Esophagus muscularis mucosa (tissue), 4 donors: ENCODE data around the gene CRYBG1. TPM values are rescaled to one million over a fixed set of nuclear protein-coding genes. Genes with fewer than 3 reads are reported as not detected.

Experiments
- DNase-seq: peaks from one replicate; pipeline ENCODE4 v3.0.0-alpha.2; 2017; ENCODE audit errors: extremely low spot score
- H3K27ac ChIP-seq, 4 donors: fragments of 200-600 bp; sonication (generic); replicated peaks in 1 of 4; 1 replicate in 3 of 4; 2 replicates in 1 of 4; pipeline ENCODE4 v1.5.1; 2016 to 2019; ENCODE audit warnings: mild to moderate bottlenecking in 1 of 4
- H3K27me3 ChIP-seq, 4 donors: fragments of 200-600 bp; sonication (generic); one replicate each; pipeline versions ENCODE4 v1.5.1 to v1.6.0; 2016 to 2019
- H3K36me3 ChIP-seq, 4 donors: fragments of 200-600 bp; sonication (generic); one replicate each; pipeline ENCODE4 v1.5.1; 2016 to 2019
- H3K4me1 ChIP-seq, 4 donors: fragments of 200-600 bp; sonication (generic); one replicate each; pipeline ENCODE4 v1.5.1; 2016 to 2019
- H3K4me3 ChIP-seq, 4 donors: fragments of 200-600 bp; sonication (generic); 1 replicate in 2 of 4; 2 replicates in 2 of 4; pipeline ENCODE4 v1.5.1; 2016 to 2019; ENCODE audit warnings: mild to moderate bottlenecking in 4 of 4, moderate library complexity in 1 of 4
- H3K9me3 ChIP-seq, 4 donors: fragments of 200-600 bp; sonication (generic); 1 replicate in 3 of 4; 2 replicates in 1 of 4; pipeline ENCODE4 v1.5.1; 2016 to 2019
- EP300 ChIP-seq: sonication (generic); formaldehyde crosslinking; IDR thresholded peaks from one replicate; pipeline ENCODE4 v1.6.1; 2017; ENCODE audit warnings: antibody characterized with exemption
- POLR2A ChIP-seq: fragments of 450-650 bp; IDR thresholded peaks from one replicate; pipeline ENCODE4 v1.6.1; 2017; ENCODE audit warnings: antibody characterized with exemption, moderate library complexity, mild to moderate bottlenecking, low read depth
- POLR2AphosphoS5 ChIP-seq, 2 donors: sonication (generic); formaldehyde crosslinking; IDR thresholded peaks; one replicate each; pipeline ENCODE4 v1.6.1; 2017; ENCODE audit warnings: antibody characterized with exemption in 2 of 2
- WGBS: methylation state at CpG from one replicate; pipeline ENCODE4 v1.1.5; 2018; 5-methylcytosine and 5-hydroxymethylcytosine counted together
- intact Hi-C: fragments of 100-400 bp; cut with DNase I; formaldehyde crosslinking; loops from one replicate; pipeline ENCODE4 v1.15.1; 2023
- total RNA-seq, 4 donors: library from RNA; depleted of rRNA; stranded (reverse); fragments of >200 nt; gene quantifications; one replicate each; pipeline versions ENCODE4 v1.1.0 to v1.2.1, GENCODE V29; 2016
- TF ChIP-seq, protein P1 (sequence below), 3 experiments: fragments of 200-600 bp in 2 of 3; fragments of 450-650 bp in 1 of 3; sonication (generic) in 2 of 3; IDR thresholded peaks; one replicate each; pipeline ENCODE4 v1.5.1; 2017 to 2019; ENCODE audit warnings: antibody characterized with exemption in 3 of 3, mild to moderate bottlenecking in 2 of 3, moderate library complexity in 1 of 3

The CRYBG1 gene
- total RNA-seq, 4 donors from 2014 or later: 2.1 to 4.5 (median 3.6) TPM

DNA sequence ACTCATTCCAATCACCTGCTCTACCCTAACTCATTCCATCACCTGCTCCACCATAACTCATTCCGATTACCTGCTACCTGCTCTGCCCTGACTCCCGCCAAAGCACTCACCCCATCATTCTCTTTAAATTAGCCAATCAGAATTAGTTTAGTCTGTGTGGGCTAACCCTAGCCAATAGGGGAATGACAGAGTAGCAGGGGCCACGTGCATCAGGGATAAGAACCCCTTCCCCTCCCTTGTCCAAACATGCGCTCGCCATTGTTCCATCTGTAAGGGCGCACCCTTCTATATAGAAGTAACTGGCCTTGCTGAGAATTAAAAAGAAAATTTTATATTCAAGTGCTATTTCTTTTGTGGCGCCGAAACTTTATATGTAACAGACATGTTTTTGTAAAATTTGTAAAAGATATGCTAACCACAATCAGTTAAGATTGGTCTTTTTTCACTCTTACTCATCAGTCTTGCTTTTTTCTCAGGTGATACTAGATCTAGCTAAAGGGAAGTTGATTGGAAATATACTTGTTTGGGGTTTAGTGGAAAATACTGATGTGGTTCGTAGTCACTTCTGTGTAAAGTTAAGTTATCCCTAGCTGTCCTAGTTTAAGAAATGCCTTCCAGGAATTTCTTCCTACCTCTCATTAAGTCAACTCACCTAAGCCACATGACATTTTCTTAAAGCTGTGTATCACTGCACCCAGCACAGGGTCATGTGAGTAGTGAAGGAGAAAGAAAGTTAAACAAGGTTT is 252.3 kb downstream of the CRYBG1 start:
- Histone ChIP-seq H3K27me3 (no peaks in the 10 kb centered on the region), H3K4me1 (no peaks in the 10 kb centered on the region), H3K36me3 (peaks cover 0 to 27% (median 10%) of the 10 kb centered on the region in 4 donors), H3K27ac (no peak overlapping the region), H3K4me3 (no peak overlapping the region), H3K9me3 (no peaks in the 10 kb centered on the region)
- intact Hi-C loops: no loop called here
- 92% methylated on average over 9 of the region's 9 CpGs for WGBS
- TF ChIP-seq POLR2A: no peak
- TF ChIP-seq, protein P1, sequence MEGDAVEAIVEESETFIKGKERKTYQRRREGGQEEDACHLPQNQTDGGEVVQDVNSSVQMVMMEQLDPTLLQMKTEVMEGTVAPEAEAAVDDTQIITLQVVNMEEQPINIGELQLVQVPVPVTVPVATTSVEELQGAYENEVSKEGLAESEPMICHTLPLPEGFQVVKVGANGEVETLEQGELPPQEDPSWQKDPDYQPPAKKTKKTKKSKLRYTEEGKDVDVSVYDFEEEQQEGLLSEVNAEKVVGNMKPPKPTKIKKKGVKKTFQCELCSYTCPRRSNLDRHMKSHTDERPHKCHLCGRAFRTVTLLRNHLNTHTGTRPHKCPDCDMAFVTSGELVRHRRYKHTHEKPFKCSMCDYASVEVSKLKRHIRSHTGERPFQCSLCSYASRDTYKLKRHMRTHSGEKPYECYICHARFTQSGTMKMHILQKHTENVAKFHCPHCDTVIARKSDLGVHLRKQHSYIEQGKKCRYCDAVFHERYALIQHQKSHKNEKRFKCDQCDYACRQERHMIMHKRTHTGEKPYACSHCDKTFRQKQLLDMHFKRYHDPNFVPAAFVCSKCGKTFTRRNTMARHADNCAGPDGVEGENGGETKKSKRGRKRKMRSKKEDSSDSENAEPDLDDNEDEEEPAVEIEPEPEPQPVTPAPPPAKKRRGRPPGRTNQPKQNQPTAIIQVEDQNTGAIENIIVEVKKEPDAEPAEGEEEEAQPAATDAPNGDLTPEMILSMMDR (IDR thresholded peaks at IDR 0.05): no peak
- no peak for TF ChIP-seq EP300
- no peak for TF ChIP-seq POLR2AphosphoS5 (IDR thresholded peaks at IDR 0.05)
- no peak for DNase-seq

DNA sequence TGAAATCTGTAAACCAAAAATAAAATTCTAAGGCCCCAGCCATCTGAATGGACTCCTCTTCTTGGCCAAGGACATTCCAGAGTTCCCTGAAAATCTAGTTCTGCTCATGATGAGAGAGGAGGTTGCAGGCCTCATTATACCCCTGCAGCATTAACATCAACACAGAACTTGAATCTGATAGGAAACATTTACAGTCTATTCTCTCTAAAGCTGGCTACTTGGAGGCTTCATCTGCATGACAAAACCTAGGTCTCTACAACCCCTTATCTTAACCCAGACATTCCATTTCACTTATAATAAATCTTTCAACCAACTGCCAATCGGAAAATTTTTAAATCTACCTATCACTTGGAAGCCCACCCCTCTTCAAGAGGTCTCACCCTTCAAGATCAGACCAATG is 253.1 kb downstream of the CRYBG1 start:
- Histone ChIP-seq H3K4me1 (no peaks in the 10 kb centered on the region), H3K27me3 (no peaks in the 10 kb centered on the region), H3K36me3 (peaks cover 0 to 31% (median 10%) of the 10 kb centered on the region in 4 donors), H3K4me3 (no peak overlapping the region), H3K27ac (no peak overlapping the region), H3K9me3 (no peaks in the 10 kb centered on the region)
- 92% methylated on average over 1 of the region's 1 CpG for WGBS
- TF ChIP-seq POLR2A (no peak), EP300 (no peak), POLR2AphosphoS5 (IDR thresholded peaks at IDR 0.05) (no peak)
- TF ChIP-seq, protein P1 (IDR thresholded peaks at IDR 0.05): no peak
- intact Hi-C loops: no loop called here
- DNase-seq: no peak

DNA sequence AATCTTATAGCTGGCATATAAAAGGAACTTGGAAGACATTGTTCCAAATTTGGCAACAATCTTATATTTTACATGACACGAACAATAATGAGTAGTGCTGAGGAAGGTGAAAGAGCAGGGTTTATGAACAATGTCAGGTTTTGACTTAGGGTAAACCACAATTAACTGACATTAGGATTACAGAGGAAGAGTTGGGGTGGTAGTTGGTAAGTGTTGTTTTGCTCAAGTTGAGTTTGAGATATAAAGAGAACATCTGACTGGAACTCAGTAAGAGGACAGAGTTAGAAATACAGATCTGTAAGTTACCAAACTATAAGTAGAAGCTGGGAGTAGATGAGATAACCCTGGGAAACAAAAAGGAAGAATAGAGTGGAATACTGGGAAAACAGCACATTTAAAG is 253.6 kb downstream of the CRYBG1 start:
- Histone ChIP-seq H3K27ac (no peak overlapping the region), H3K27me3 (no peaks in the 10 kb centered on the region), H3K4me3 (no peak overlapping the region), H3K36me3 (peaks cover 0 to 32% (median 12%) of the 10 kb centered on the region in 4 donors), H3K9me3 (no peaks in the 10 kb centered on the region), H3K4me1 (no peaks in the 10 kb centered on the region)
- intact Hi-C loops: no loop called here
- DNase-seq: no peak
- no peak for TF ChIP-seq EP300
- no peak for TF ChIP-seq POLR2AphosphoS5 (IDR thresholded peaks at IDR 0.05)
- WGBS: 85% methylated on average over 1 of the region's 1 CpG

DNA sequence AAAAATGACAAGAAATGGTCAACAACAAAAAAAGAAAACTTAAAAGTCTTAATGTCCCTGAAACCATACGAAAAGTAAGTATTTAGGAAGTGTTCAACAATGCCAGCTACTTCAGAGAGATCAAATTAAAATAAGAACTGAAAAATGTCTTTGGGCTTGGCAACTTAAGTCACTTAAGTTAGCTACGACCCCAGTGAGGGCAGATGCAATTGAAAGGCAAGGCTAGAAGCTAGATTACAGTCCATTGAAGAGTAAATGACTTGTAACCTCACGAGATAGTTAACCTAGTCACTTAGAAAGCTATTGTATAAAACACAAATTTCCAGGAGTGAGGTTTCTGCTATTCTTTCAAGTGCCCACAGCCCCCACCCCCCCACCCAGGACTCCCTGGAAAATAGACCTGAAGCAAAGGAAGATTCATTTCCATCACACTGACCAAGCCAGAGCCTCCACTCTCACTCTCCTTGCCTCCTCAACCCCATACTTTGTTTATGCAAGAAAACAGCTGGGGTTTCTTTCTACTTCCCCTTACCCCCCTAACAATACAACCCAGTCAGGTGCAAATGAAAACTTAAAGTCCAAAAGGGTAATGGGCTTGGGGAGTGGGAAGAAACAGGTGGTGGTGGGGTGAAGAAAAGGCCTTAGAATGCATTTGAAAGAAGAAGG is 254.2 kb downstream of the CRYBG1 start:
- Histone ChIP-seq H3K9me3 (no peaks in the 10 kb centered on the region), H3K36me3 (peaks cover 0 to 32% (median 12%) of the 10 kb centered on the region in 4 donors), H3K4me3 (no peak overlapping the region), H3K27ac (no peak overlapping the region), H3K27me3 (no peaks in the 10 kb centered on the region), H3K4me1 (no peaks in the 10 kb centered on the region)
- 77% methylated on average over 3 of the region's 3 CpGs for WGBS
- no peak for TF ChIP-seq POLR2A
- no peak for TF ChIP-seq POLR2AphosphoS5 (IDR thresholded peaks at IDR 0.05)
- TF ChIP-seq EP300: no peak
- TF ChIP-seq, protein P1 (IDR thresholded peaks at IDR 0.05): no peak
- no peak for DNase-seq
- intact Hi-C loops: no loop called here

DNA sequence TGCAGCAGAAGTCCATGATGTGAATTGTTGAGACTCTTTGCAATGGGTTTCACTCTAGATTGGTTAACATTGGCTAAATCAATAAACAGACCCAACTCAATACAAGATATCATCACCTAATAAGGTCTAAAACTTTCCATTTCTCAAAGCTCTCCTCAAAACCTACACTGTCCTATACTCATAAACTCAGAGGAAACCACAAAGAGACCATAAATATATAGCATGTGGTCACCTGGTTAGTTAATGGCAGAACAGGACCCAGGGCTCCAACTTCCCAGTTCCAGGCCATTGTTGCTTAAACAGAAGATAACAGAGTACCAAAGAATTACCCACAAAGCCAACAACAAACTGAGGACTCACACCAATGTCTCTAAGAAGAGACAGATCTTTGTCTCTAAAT is 256.8 kb downstream of the CRYBG1 start:
- Histone ChIP-seq H3K36me3 (peaks cover 0 to 31% (median 7%) of the 10 kb centered on the region in 4 donors), H3K4me1 (no peaks in the 10 kb centered on the region), H3K27ac (no peak overlapping the region), H3K27me3 (no peaks in the 10 kb centered on the region), H3K4me3 (no peak overlapping the region), H3K9me3 (no peaks in the 10 kb centered on the region)
- intact Hi-C loops: no loop called here
- TF ChIP-seq, protein P1 (IDR thresholded peaks at IDR 0.05): no peak
- TF ChIP-seq POLR2AphosphoS5 (IDR thresholded peaks at IDR 0.05): no peak
- no peak for TF ChIP-seq POLR2A
- no peak for TF ChIP-seq EP300
- DNase-seq: no peak
